HG03196 (cell line): ENCODE data around the gene VPS29.
"Not testable (repeated sequence)": the region's sequence is repeated elsewhere in the genome, so short reads cannot be mapped to it uniquely, and the experiment has no call there.

ENCODE experiments used
- ATAC-seq: cut with Tn5 transposase; IDR thresholded peaks from one replicate; pipeline ENCODE4 v1.9.1; 2021; ENCODE audit not compliant: unreplicated experiment

The VPS29 gene

GRCh38 chr12:110528277-110528839 is 26.4 kb upstream of the VPS29 start:
- ATAC-seq, result no peak

DNA sequence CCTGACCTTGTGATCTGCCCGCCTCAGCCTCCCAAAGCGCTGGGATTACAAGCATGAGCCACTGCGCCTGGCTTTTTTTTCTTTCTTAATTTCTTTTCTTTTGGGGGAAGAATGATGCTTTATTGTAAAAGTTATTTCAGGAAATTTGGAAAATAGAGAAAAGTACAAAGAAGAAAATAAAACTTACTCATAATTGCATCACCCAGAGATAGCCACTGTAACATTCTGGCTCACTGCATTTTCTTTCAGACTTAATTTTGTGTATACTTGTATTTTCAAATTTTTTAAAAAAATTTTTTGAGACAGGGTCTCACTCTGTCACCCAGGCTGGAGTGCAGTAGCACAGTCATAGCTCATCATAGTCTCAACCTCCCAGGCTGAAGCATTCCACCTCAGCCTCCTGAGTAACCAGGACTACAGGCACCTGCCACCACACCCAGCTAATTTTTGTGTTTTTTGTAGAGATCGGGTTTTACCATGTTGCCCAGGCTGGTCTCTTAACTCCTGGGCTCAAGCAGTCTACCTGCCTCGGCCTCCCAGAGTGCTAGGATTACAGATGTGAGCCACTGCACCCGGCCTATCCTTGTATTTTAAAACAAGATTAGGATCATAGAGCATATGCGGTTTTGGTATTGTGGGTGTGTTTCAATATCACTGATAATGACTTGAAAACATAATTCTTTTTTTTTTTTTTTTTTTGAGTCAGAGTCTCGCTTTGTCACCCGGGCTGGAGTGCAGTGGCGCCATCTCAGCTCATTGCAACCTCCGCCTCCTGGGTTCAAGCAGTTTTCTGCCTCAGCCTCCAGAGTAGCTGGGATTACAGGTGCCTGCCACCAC is 19.2 kb upstream of the VPS29 start:
- not testable (repeated sequence) for ATAC-seq

DNA sequence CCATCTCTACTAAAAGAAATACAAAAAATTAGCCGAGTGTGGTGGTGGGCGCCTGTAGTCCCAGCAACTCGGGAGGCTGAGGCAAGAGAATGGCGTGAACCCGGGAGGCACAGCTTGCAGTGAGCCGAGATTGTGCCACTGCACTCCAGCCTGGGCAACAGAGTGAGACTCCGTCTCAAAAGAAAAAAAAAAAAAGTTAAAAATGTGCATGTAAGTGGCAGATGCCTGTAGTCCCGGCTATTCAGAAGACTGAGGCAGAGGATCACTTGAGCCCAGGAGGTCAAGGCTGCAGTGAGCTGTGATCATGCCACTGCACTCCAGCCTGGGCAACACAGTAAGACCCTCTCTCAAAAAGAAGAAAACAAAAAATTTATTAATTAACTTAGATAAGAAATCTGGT is 16.1 kb upstream of the VPS29 start:
- ATAC-seq, result not testable (repeated sequence)

DNA sequence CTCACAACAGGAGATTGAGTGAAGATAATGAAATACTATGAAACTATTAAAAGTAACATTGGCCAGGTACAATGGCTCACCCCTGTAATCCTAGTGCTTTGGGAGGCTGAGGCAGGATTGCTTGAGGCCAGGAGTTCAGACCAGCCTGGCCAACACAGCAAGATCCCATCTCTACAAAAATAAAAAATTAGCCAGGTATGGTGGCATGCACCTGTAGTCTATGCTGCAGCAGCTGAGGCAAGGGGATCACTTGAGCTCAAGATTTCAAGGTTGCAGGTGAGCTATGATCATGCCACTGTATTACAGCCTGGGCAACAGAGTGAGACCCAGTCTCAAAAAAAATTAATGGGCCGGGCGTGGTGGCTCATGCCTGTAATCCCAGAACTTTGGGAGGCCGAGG is 15.1 kb upstream of the VPS29 start:
- ATAC-seq, result no peak

DNA sequence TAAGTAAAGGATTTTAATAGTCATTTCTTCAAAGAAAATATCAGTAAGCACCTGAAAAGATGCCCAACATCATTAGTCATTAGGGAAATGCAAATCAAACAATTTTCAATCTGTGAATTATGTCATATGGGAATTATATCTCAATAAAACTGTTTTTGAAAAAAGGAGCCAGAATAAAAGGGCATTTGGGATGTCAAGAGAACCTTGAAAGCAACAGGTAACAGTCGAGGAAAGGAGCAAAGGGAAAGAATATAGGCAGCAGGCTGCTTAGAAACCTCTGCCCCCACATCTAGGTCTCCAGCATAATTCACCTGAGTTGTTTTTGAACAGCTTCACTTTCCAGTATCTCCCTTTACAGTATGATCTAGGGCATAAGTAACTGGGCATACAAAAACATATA is 12.5 kb upstream of the VPS29 start:
- ATAC-seq, result no peak

- no peak for ATAC-seq
Measured at GRCh38 chr12:110513842-110514241, 11.9 kb upstream of the VPS29 start.

DNA sequence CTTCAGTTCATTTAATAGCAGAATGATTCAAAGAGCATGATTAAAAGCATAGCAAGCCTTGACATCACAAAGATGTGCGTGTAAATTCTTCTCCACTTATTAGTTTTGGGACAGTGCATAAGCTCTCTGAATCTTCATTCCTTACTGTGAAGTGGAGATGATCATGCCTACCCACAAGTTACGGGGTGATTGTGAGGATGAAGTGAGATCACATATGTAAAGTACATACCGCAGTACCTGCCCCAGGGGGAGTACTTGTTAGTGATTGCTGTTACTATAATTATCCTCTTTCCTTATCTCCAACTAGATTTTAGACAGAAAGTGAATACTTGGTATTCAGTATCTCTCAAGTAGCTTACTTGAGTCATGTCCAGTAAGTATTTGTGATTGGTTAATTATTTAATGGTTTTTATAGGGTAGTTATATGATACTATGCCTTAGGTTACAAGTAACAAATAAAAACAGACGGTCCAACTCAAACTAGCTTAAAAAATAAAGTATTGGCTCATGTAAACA is 6.2 kb upstream of the VPS29 start:
- ATAC-seq, result no peak

GRCh38 chr12:110505332-110505731 is 3.4 kb upstream of the VPS29 start:
- ATAC-seq, result no peak

DNA sequence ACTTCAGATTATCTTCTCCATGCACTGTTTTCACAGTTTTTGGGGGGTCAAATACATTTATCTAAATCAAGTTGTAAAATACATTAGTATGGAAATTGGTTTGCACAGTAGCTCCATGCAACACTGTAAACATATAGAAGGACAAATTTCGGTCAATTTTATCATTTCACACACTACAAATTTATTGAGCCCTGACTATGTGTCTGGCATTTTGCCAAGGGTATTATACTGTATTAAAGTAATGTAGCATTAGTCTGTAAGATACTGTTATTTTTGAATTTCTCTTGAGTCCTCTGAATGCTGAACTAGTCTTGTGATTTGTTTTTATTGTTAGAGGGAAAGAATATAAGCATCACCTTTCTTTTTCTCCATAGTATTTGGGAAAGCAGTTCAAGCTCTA is 1.5 kb upstream of the VPS29 start:
- no peak for ATAC-seq

GRCh38 chr12:110501399-110501751 is 536 bp downstream of the VPS29 start:
- peak; percentile 18 for ATAC-seq

- no peak for ATAC-seq
Measured at GRCh38 chr12:110498984-110499706, 2.8 kb downstream of the VPS29 start.

- ATAC-seq, result no peak
Measured at GRCh38 chr12:110475426-110475825, 26.5 kb downstream of the VPS29 start.

GRCh38 chr12:110468214-110469048 is 33.5 kb downstream of the VPS29 start, which contains the start of the genes FAM216A and GPN3:
TSS of gene FAM216A (plus strand) at chr12:110468845. CDS start at chr12:110468876, 31 bp downstream.
TSS of gene GPN3 (minus strand) at chr12:110468257. CDS start at chr12:110468203, 54 bp downstream.
- peak; percentile 77 for ATAC-seq

DNA sequence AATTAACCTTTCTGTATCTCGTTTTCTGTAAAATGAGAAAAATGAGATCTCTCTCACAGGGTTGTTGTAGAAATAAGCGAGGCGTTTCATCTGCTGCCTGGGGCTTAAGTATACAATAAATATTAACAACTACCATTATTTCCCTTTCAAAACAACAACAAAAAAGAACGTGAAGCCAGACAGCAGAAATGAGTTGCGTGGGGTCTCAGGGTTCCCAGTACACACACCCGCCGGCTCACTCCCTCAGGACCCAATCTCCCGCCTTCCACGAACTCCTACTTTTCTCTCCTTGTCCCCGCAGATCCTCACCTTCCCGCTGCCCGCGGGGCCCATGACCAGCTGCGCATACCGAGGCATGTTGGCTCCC is 34.1 kb downstream of the VPS29 start:
- ATAC-seq, result no peak

- no peak for ATAC-seq
Measured at GRCh38 chr12:110466791-110467190, 35.1 kb downstream of the VPS29 start.

GRCh38 chr12:110465765-110466164 is 36.1 kb downstream of the VPS29 start:
- not testable (repeated sequence) for ATAC-seq

GRCh38 chr12:110465024-110465423 is 36.9 kb downstream of the VPS29 start:
- no peak for ATAC-seq

DNA sequence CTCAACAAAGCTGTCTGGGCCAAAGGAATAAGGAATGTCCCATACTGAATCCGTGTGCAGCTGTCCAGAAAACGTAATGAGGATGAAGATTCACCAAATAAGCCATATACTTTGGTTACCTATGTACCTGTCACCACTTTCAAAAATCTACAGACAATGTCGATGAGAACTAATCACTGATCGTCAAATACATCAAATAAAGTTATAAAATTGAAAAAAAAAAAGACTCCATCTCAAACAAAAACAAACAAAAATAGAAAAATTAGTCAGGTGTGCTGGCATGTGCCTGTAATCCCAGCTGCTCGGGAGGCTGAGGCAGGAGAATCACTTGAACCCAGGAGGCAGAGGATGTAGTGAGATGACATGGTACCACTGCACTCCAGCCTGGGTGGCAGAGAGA is 40.7 kb downstream of the VPS29 start:
- ATAC-seq, result not testable (repeated sequence)

- ATAC-seq, result no peak
Measured at GRCh38 chr12:110458756-110459155, 43.2 kb downstream of the VPS29 start.

DNA sequence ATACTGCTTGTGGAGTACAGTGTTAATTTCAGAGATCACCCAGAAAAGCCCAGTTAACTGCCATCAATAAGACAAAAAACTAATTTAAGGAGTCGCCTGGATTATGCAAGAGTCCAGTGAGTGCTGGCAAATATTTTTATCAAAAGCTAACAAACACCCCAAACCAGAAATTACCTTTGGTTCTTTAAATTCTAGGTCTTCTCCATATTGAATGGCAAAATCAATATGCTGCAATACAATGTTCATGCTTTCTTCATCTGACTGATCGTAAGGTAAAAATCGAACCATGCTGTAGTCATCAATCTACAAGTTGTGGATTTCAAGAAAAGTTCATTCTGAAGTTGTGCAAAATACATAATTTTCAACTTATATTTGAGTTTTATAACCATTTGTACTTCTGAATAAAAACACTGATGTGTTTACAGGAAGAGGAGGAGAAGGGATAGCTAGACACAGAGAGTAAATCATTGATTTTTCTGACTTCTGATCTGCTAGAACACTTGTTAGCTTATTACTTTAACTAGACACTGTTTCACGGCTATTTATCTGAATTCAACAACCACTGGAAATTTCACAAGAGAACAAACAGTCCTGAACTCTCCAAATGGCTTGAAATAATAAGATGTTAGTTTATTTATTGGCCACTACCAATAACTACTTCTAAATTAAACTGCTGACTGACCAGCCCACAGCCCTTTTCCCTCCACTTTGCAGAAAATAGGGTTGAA is 48.2 kb downstream of the VPS29 start:
- ATAC-seq, result no peak
